K562 (cell line): ENCODE measurements around the gene CTDSPL. TPM values are rescaled to one million over a fixed set of nuclear protein-coding genes. Genes with fewer than 3 reads are reported as not detected.

Experiments used
- ATAC-seq: fragments of 200-7000 bp; cut with Tn5 transposase; 3 replicates; pipeline ENCODE4 v1.9.1; 2020; ENCODE audit warnings: moderate library complexity
- BruUV-seq: library from RNA; stranded (reverse); fragments of 400-500 nt; replicated peaks from 2 replicates; lab custom pipeline; 2021; lab: Mats Ljungman, UMichigan
- CTCF ChIA-PET: fragments of 300-600 bp; formaldehyde crosslinking; extraction: SDS; loops from one replicate; lab custom pipeline; 2021; ENCODE audit warnings: low intra/inter-chr PET ratio; lab: Yijun Ruan, JAX
- POLR2A ChIA-PET: fragments of 300-600, 350-650 bp; sonication (Branson Sonifier 250); formaldehyde crosslinking; extraction: SDS; loops from one replicate; lab custom pipeline; 2021; ENCODE audit warnings: antibody characterized with exemption, inconsistent platforms; lab: Yijun Ruan, JAX
- DNase-seq, 4 experiments: peaks; one replicate each; pipeline versions ENCODE4 v3.0.0 to v3.0.0-alpha.2; 2011 to 2018; ENCODE audit warnings: low spot score in 3 of 4, mixed read lengths in 3 of 4; ENCODE audit errors: extremely low read depth in 1 of 4
- FAIRE-seq: peaks from 2 replicates; lab custom pipeline; 2011; peaks lifted over from hg19 to GRCh38; lab: Jason Lieb, UNC
- H2AFZ ChIP-seq: 2 replicates; pipeline ENCODE4 v1.6.0; 2011; ENCODE audit warnings: low read depth, low read length, control low read depth, inconsistent platforms
- H3K27ac ChIP-seq: fragments of 200-600 bp; 3 replicates; pipeline ENCODE4 v1.8.0; 2011; ENCODE audit warnings: low read depth, mild to moderate bottlenecking, control low read depth, inconsistent platforms, low read length, moderate library complexity, mixed read lengths; ENCODE audit errors: extremely low read depth
- H3K27me3 ChIP-seq, 2 experiments: fragments of 300-600 bp in 1 of 2; 2 replicates in 1 of 2; 3 replicates in 1 of 2; pipeline versions ENCODE4 v1.6.0 to v1.8.0; 2011; ENCODE audit warnings: inconsistent platforms in 2 of 2, low read length in 2 of 2, mild to moderate bottlenecking in 1 of 2, mixed read lengths in 1 of 2, moderate library complexity in 1 of 2; ENCODE audit not compliant: control insufficient read depth in 2 of 2, insufficient read depth in 2 of 2
- H3K36me3 ChIP-seq: fragments of 300-600 bp; 3 replicates; pipeline ENCODE4 v1.8.0; 2011; ENCODE audit warnings: mild to moderate bottlenecking, low read length, inconsistent platforms; ENCODE audit not compliant: control insufficient read depth, insufficient read depth
- H3K4me1 ChIP-seq, 2 experiments: fragments of 200-600 bp in 1 of 2; replicated peaks in 1 of 2; 2 replicates in 1 of 2; 3 replicates in 1 of 2; pipeline versions ENCODE4 v1.5.1 to v1.8.0; 2011; ENCODE audit warnings: inconsistent platforms in 2 of 2, low read length in 2 of 2, mild to moderate bottlenecking in 1 of 2, mixed read lengths in 1 of 2, moderate library complexity in 1 of 2; ENCODE audit not compliant: control insufficient read depth in 2 of 2, insufficient read depth in 2 of 2
- H3K4me2 ChIP-seq: 2 replicates; pipeline ENCODE4 v1.6.1; 2011; ENCODE audit warnings: low read length, control low read depth, inconsistent platforms, mixed read lengths; ENCODE audit not compliant: insufficient read depth
- H3K4me3 ChIP-seq: fragments of 200-600 bp; sonication (generic), shearing (Covaris generic); 2 replicates; pipeline ENCODE4 v1.5.1; 2016; ENCODE audit warnings: control low read depth, inconsistent platforms
- H3K79me2 ChIP-seq: fragments of 200-600 bp; 3 replicates; pipeline ENCODE4 v1.8.0; 2011; ENCODE audit warnings: low read length, inconsistent platforms; ENCODE audit not compliant: control insufficient read depth, insufficient read depth
- H3K9ac ChIP-seq, 2 experiments: 2 replicates each; pipeline versions ENCODE4 v1.6.0 to v1.6.1; 2011; ENCODE audit warnings: low read depth in 2 of 2, low read length in 2 of 2, control low read depth in 1 of 2, inconsistent platforms in 1 of 2, mild to moderate bottlenecking in 1 of 2, mixed read lengths in 1 of 2; ENCODE audit not compliant: insufficient read depth in 1 of 2
- H3K9me1 ChIP-seq: one replicate; pipeline ENCODE4 v1.6.0; 2011; ENCODE audit warnings: inconsistent platforms, mild to moderate bottlenecking, low read length, moderate library complexity; ENCODE audit not compliant: control insufficient read depth, insufficient read depth
- H3K9me3 ChIP-seq: replicated peaks from 2 replicates; pipeline ENCODE4 v1.5.1; 2011; ENCODE audit warnings: low read depth, low read length, inconsistent platforms; ENCODE audit not compliant: control insufficient read depth, insufficient read depth
- H4K20me1 ChIP-seq: replicated peaks from 2 replicates; pipeline ENCODE4 v1.6.1; 2011; ENCODE audit warnings: low read length, inconsistent platforms, mixed read lengths; ENCODE audit not compliant: control insufficient read depth, insufficient read depth
- CXXC5 ChIP-seq: fragments of 250-450 bp; sonication (Bioruptor Pico); IDR thresholded peaks from 2 replicates; pipeline ENCODE4 v1.8.0; 2022; ENCODE audit warnings: inconsistent platforms, mild to moderate bottlenecking, moderate library complexity
- DACH1 ChIP-seq: fragments of 450-650 bp; IDR thresholded peaks from 2 replicates; pipeline ENCODE4 v1.6.1; 2018; ENCODE audit not compliant: partially characterized antibody
- HMGN3 ChIP-seq: IDR thresholded peaks from 2 replicates; pipeline ENCODE4 v1.6.1; 2011; ENCODE audit warnings: borderline replicate concordance, low read depth, mild to moderate bottlenecking, mixed read lengths, low read length; ENCODE audit not compliant: insufficient read length; ENCODE audit errors: extremely low read depth
- MAFF ChIP-seq: IDR thresholded peaks from 2 replicates; pipeline ENCODE4 v1.6.1; 2012; ENCODE audit warnings: low read length, improper control_type of control experiment
- MECOM ChIP-seq: fragments of 250-450 bp; sonication (Bioruptor Pico); IDR thresholded peaks from 2 replicates; pipeline ENCODE4 v1.8.0; 2022; ENCODE audit warnings: inconsistent platforms
- NCOA4 ChIP-seq: fragments of 450-650 bp; IDR thresholded peaks from 2 replicates; pipeline ENCODE4 v1.6.1; 2018; ENCODE audit warnings: mild to moderate bottlenecking; ENCODE audit not compliant: partially characterized antibody
- NFE2 ChIP-seq: IDR thresholded peaks from 2 replicates; pipeline ENCODE4 v1.6.1; 2014; ENCODE audit warnings: antibody characterized with exemption, low read depth
- RCOR1 ChIP-seq, 2 experiments: IDR thresholded peaks; 2 replicates each; pipeline ENCODE4 v1.6.1; 2012; ENCODE audit warnings: low read depth in 2 of 2, low read length in 2 of 2, borderline replicate concordance in 1 of 2, improper control_type of control experiment in 1 of 2
- RHOXF2B ChIP-seq: fragments of 250-450 bp; sonication (Bioruptor Pico); conservative IDR thresholded peaks from 2 replicates; pipeline ENCODE4 v1.5.1; 2021
- TAF9B ChIP-seq: fragments of 450-650 bp; IDR thresholded peaks from 2 replicates; pipeline ENCODE4 v1.6.1; 2018; ENCODE audit warnings: mild to moderate bottlenecking; ENCODE audit not compliant: partially characterized antibody
- YBX1 ChIP-seq: fragments of 450-650 bp; IDR thresholded peaks from 2 replicates; pipeline ENCODE4 v1.7.1; 2016; ENCODE audit warnings: mild to moderate bottlenecking
- ZFX ChIP-seq: sonication (generic); formaldehyde crosslinking; IDR thresholded peaks from 2 replicates; pipeline ENCODE4 v1.8.0; 2022; ENCODE audit warnings: mild to moderate bottlenecking, missing genetic modification reagents, moderate library complexity
- ZNF165 ChIP-seq: fragments of 250-450 bp; sonication (Bioruptor Pico); IDR thresholded peaks from 2 replicates; pipeline ENCODE4 v1.4.0; 2020; ENCODE audit warnings: borderline replicate concordance
- ZNF408 ChIP-seq: fragments of 250-450 bp; sonication (Bioruptor Pico); IDR thresholded peaks from 2 replicates; pipeline ENCODE4 v1.4.0; 2020; ENCODE audit warnings: low read depth, mild to moderate bottlenecking, moderate library complexity
- ZNF436 ChIP-seq: fragments of 250-450, 450-650 bp; sonication (Bioruptor Pico); formaldehyde crosslinking; IDR thresholded peaks from 2 replicates; pipeline ENCODE4 v1.7.0; 2020; ENCODE audit warnings: mild to moderate bottlenecking
- ZNF79 ChIP-seq: fragments of 250-450 bp; sonication (Bioruptor Pico); IDR thresholded peaks from 2 replicates; pipeline ENCODE4 v1.4.0; 2020; ENCODE audit warnings: low read depth, mild to moderate bottlenecking, moderate library complexity
- WGBS: fragments of 100-300 bp; shearing (Covaris generic); methylation state at CpG from one replicate; pipeline ENCODE4 v1.1.6; 2016; ENCODE audit warnings: low coverage, mixed read lengths; ENCODE audit not compliant: insufficient coverage; ENCODE audit errors: missing lambda C conversion rate; 5-methylcytosine and 5-hydroxymethylcytosine counted together
- in situ Hi-C: fragments of 300-500 bp; cut with MboI; formaldehyde crosslinking; loops from 4 replicates; pipeline ENCODE4 v1.15.0; 2018; ENCODE audit warnings: inconsistent platforms, mixed read lengths
- intact Hi-C: fragments of 100-400 bp; cut with micrococcal nuclease; formaldehyde crosslinking; loops from 2 replicates; pipeline ENCODE4 v1.14.2; 2022
- polyA plus RNA-seq, 8 experiments: library from polyadenylated mRNA; depleted of rRNA in 4 of 8; stranded (reverse) in 5 of 8; unstranded in 3 of 8; fragments of >200 nt; fragmentation: Nextera tagmentation in 2 of 8; fragmentation: Illumina TruSeq in 1 of 8; extraction: Ambion mirVana in 2 of 8; extraction: Trizol in 1 of 8; gene quantifications; 2 replicates each; pipeline versions ENCODE4 v1.2.1 to v1.2.3, GENCODE V29; 2011 to 2014; ENCODE audit warnings: inconsistent platforms in 1 of 8, missing spikeins in 1 of 8
- total RNA-seq, 7 experiments: library from RNA; depleted of rRNA in 6 of 7; stranded (reverse); fragments of >200 nt in 6 of 7; fragmentation: Illumina TruSeq in 2 of 7; extraction: Trizol in 2 of 7; gene quantifications; 2 replicates each; pipeline versions ENCODE4 v1.2.1 to v1.2.3, GENCODE V29; 2011 to 2021; ENCODE audit warnings: low replicate concordance in 1 of 7
- TF ChIP-seq, protein P1 (sequence below): fragments of 450-650 bp; IDR thresholded peaks from 2 replicates; pipeline ENCODE4 v1.6.1; 2016; ENCODE audit warnings: missing biosample characterization, missing genetic modification characterization
- TF ChIP-seq, protein P2 (sequence below): IDR thresholded peaks from 2 replicates; pipeline ENCODE4 v1.6.1; 2011; ENCODE audit warnings: borderline replicate concordance, low read depth, mild to moderate bottlenecking, moderate library complexity, low read length; ENCODE audit not compliant: insufficient read depth, poor library complexity, severe bottlenecking
- TF ChIP-seq, protein P3 (sequence below): fragments of 250-450 bp; sonication (Bioruptor Pico); IDR thresholded peaks from 2 replicates; pipeline ENCODE4 v1.6.1; 2021; ENCODE audit warnings: mild to moderate bottlenecking
- TF ChIP-seq, protein P4 (sequence below): sonication (generic); formaldehyde crosslinking; IDR thresholded peaks from 2 replicates; pipeline ENCODE4 v1.8.0; 2022; ENCODE audit warnings: missing genetic modification reagents, mild to moderate bottlenecking, moderate library complexity, borderline replicate concordance

CTDSPL gene
- total and polyA plus RNA-seq, 9 of the 15 experiments (the other 6 are each of a cell fraction or from before 2014, with no cell fraction given), result 5.1 to 19.3 (median 11.3) TPM

DNA sequence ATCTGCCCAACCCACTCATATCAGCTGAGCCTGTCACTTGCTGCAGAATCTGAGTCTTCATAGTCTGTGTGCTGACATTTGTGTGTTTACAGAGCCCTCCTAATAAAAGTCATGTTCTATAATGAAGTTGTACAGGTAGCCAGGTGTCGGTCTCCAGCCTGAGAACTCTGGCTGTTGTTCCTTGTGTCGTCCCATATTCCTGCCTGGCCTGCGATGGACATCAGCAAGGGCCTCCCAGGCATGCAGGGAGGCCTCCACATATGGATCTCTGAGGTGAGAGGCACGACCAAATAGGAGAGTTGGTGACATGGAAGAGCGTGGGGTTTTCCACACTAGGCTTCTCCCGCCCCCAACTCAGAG, 131.8 kb downstream of the CTDSPL start:
- Histone ChIP-seq H3K79me2 (peaks cover 22% of the 10 kb centered on the region), H3K9me1 (peaks cover 5% of the 10 kb centered on the region), H2AFZ (peak overlapping the region; percentile 97), H3K4me3 (peak overlapping the region; percentile 56), H3K9me3 (no peaks in the 10 kb centered on the region), H3K36me3 (peaks cover 28% of the 10 kb centered on the region), H3K4me2 (peak overlapping the region; percentile 86), H3K27ac (peak overlapping the region; percentile 93), H3K4me1 (peaks cover 57 to 67% of the 10 kb centered on the region in 2 experiments), H3K27me3 (no peaks in the 10 kb centered on the region), H3K9ac (peak overlapping the region; percentile 91 to 95), H4K20me1 (no peaks in the 10 kb centered on the region)
- ChIA-PET POLR2A (interaction anchor here (0.7 to 2.2 kb wide), 4 partner anchors 8 to 19 kb away, joined by 3 to 8 read pairs (median 6); no protein-coding TSS in a partner anchor), CTCF (interaction anchor here (0.6 kb wide), 1 partner anchor 454 kb away, joined by 3 read pairs; no protein-coding TSS in a partner anchor)
- no peak for DNase-seq
- in situ Hi-C loops, result no loop called here
- no peak; the same call in 2 of the 3 replicates for ATAC-seq
- WGBS, result 9% methylated on average over 6 of the region's 6 CpGs
- intact Hi-C loops, result no loop called here
- no TSS peak for BruUV-seq
- peak; percentile 54 for FAIRE-seq
- TF ChIP-seq ZNF165 (CRISPR knock-in tag) (no peak), ZNF79 (CRISPR knock-in tag) (no peak), MECOM (CRISPR knock-in tag) (no peak), YBX1 (no peak), RHOXF2B (0 out of 2 replicates have a peak, but pooled peaks have one; percentile 56), MAFF (no peak), HMGN3 (no peak), RCOR1 (IDR thresholded peaks at IDR 0.05; ENCODE audit: borderline replicate concordance in 1 of 2, low read depth in 2 of 2, low read length in 2 of 2) (peak in 1 of 2 experiments; percentile 31; a peak in 1 of 4 replicates), ZNF436 (CRISPR knock-in tag) (no peak), TAF9B (no peak), ZNF408 (CRISPR knock-in tag) (no peak), DACH1 (peak; percentile 15), CXXC5 (no peak), NCOA4 (no peak), ZFX (CRISPR knock-in tag) (no peak), NFE2 (no peak)
- TF ChIP-seq, protein P1, sequence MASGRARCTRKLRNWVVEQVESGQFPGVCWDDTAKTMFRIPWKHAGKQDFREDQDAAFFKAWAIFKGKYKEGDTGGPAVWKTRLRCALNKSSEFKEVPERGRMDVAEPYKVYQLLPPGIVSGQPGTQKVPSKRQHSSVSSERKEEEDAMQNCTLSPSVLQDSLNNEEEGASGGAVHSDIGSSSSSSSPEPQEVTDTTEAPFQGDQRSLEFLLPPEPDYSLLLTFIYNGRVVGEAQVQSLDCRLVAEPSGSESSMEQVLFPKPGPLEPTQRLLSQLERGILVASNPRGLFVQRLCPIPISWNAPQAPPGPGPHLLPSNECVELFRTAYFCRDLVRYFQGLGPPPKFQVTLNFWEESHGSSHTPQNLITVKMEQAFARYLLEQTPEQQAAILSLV (tag), result no peak
- TF ChIP-seq, protein P2, sequence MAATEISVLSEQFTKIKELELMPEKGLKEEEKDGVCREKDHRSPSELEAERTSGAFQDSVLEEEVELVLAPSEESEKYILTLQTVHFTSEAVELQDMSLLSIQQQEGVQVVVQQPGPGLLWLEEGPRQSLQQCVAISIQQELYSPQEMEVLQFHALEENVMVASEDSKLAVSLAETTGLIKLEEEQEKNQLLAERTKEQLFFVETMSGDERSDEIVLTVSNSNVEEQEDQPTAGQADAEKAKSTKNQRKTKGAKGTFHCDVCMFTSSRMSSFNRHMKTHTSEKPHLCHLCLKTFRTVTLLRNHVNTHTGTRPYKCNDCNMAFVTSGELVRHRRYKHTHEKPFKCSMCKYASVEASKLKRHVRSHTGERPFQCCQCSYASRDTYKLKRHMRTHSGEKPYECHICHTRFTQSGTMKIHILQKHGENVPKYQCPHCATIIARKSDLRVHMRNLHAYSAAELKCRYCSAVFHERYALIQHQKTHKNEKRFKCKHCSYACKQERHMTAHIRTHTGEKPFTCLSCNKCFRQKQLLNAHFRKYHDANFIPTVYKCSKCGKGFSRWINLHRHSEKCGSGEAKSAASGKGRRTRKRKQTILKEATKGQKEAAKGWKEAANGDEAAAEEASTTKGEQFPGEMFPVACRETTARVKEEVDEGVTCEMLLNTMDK, result no peak
- TF ChIP-seq, protein P3, sequence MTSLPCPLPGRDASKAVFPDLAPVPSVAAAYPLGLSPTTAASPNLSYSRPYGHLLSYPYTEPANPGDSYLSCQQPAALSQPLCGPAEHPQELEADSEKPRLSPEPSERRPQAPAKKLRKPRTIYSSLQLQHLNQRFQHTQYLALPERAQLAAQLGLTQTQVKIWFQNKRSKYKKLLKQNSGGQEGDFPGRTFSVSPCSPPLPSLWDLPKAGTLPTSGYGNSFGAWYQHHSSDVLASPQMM (CRISPR knock-in tag), result no peak
- TF ChIP-seq, protein P4, sequence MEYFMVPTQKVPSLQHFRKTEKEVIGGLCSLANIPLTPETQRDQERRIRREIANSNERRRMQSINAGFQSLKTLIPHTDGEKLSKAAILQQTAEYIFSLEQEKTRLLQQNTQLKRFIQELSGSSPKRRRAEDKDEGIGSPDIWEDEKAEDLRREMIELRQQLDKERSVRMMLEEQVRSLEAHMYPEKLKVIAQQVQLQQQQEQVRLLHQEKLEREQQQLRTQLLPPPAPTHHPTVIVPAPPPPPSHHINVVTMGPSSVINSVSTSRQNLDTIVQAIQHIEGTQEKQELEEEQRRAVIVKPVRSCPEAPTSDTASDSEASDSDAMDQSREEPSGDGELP (CRISPR knock-in tag), result 0 out of 2 replicates have a peak, but pooled peaks have one; percentile 26
